GM18511 (cell line): ENCODE data around the gene STK32C.
"Not testable (repeated sequence)": the region's sequence is repeated elsewhere in the genome, so short reads cannot be mapped to it uniquely, and the experiment has no call there.

ENCODE experiments used
- ATAC-seq: cut with Tn5 transposase; IDR thresholded peaks from one replicate; pipeline ENCODE4 v1.9.1; 2021; ENCODE audit warnings: mild to moderate bottlenecking, moderate library complexity; ENCODE audit not compliant: unreplicated experiment

The STK32C gene

DNA sequence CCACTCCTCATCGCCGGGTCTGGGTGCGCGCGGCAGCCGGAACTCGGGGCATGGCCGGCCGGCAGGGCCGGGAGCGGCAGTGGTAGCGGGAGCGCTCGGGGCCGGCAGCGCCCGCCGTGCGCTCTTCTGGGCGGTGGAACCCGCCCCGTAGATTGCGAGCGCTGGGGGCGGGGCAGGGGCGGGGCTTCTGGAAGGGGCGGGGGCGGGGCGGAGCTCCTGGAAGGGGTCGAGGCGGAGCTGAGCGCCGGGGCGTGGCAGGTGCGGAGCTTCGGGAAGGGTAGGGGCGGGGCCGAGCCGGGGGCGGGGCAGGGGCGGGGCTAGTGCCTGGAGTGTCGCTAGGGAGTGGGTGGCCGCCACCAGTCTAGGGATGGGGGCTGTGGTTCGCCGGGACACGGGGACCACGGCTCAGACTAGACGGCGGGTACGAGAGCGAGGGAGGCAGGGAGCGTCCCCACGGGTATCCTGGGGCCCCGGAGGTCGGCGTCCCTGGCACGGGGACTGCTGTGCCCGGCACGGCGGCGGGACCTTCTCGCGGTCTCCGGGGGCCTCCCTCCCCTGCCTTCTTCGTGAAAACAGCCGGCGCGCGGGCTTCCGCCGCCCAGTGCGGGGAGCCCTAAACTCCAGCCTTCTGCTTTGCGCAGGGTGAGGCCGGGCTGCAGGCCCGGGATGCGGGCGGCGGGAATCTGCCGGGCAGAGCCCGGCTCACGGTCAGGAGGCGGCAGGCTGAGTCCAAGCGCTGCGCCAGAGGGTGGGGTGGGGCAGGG lies at the start of gene STK32C:
Gene STK32C (minus strand): TSS at position 128 of the 764 bp plus-strand sequence. CDS start 117 bp downstream, at position 11.
- ATAC-seq, result peak; percentile 75

DNA sequence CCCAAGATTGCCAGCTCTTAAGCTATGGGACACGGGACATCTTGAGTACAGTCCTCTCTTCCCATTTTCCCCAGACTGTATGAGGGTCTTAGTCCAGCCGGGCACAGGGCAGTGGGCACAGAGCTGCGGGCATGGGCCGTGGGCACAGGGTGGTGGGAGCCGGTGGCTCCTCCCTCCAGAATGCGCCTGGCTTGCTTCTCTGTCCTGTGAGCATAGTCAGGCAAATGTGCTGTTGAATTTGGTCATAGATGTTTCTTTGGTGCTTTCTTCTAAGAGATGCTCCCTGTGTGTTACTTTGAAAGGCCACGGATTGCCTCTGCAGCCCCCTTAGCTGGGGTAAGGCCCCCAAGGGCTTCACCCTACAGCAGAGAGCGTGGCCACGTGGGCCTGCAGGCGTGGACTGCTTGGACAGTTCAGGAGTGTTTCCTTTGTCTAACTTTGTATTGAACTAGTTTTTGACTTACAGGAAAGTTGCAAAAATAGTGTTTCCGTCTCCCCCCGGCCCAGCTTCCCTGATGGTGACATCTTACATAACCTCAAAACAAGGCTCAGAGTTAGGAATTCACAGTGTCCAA lies 49.0 kb upstream of the STK32C start:
- ATAC-seq, result no peak

DNA sequence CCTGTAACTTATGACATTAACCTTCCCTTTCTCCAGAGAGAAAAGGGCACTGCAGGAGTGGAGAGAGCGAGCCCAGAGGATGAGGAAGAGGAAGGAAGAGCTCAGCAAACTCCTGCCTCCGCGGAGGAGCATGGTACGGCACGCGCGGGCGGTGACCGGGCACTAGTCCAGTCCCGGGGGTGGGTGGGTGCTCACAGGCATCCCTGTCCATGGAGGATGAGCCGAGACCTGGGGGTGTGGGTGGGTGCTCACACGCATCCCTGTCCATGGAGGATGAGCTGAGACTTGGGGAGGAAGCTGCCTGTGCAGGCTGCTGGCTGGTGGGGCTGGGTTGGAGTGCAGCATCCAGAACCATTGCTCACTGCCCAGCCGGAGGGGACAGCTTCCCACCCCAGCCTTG lies 48.0 kb upstream of the STK32C start:
- ATAC-seq, result no peak

DNA sequence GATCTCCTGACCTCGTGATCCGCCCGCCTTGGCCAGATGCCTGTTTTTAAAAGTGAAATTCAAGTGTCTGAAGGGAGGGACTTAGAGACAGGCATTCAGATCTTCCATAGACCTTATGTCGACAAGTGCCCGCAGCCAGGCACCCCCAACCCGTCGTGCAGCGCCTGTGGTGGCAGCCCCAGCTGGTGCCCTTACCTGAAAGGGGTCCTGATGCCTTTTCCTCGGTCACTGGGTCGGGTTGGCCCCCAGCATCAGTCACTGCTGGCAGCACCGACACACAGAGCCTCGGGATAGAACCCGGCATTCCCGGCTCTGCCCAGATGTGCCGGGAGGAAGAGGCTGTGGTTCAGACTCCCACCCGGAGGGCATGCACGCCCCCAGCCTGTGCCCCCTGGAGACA lies 47.5 kb upstream of the STK32C start:
- ATAC-seq, result no peak

DNA sequence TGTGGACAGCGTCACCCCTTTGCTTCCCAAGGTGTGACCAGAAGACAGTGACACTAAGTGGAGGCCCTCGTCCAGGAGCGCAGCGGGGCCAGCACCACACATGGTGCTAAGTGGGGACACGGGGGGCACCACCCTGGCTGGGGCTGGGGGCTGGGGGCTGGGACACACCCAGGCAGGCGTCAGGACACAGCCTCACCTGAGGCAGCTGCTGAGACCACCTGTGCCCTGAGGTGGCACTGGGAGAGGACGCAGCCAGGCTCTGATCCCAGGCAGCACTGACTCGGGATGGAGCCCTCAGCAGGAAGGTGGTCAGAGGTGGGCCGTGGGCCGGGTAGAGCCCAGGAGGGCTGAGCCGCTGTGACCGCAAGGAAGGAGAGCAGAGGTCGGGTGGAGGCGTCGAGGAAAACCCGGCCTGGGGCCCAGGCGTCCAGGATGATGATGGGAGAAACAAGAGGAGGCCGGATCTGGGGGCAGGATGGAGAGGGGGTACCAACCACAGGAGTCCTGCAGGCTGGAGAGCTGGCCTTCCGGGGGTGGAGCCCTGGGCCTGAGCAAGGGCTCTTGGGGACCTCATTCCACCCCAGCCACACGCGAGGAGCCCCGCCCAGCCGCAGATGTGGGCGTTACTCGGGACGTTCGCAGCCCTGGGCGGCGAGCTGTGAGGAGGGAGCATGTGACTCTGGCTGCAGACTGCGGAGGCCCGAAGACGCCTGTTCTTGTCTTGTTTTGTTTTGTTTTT lies 46.8 kb upstream of the STK32C start:
- ATAC-seq, result no peak

DNA sequence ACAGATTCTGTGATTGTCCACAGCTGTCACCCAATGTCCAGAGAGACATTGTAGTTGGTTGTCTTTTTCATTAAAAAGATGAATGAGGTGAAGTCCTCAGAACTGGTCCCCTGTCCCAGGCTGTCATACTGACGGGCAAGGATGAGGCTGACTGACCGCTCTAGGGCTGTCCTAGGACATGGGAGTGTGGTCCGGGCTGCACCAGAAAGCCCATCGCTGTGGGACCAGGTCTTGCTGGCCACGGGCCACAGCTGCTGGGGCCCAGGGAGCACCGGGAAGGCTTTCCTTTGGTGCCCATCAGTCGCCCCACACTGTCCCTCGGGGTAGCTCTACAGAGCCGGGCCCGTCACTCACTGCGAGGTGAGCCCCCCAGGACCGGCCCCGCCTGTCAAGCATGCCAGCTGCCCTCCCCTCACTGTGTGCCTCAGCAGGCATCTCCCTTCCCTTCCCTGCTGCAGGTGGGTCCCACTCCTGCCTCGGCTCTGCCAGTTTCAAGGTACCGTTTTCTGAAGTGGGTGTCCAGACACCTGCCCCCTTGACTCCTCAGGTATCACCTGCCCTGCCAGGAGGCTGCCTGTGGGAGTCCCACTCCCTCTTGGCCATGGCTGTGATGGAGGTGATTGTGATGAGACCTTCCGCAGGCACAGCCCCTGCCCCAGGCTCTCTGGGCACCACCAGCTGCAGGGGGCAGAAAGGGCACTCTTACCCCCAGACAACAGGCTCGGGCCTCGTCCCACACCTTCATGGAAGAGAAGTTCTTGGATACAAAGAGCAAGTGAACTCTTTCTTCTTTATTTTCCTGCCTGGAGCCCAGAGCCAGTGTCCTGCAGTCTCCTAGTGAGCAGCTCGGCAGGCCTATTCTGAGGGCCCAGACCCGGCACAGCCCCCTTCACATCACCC lies 46.0 kb upstream of the STK32C start:
- no peak for ATAC-seq

DNA sequence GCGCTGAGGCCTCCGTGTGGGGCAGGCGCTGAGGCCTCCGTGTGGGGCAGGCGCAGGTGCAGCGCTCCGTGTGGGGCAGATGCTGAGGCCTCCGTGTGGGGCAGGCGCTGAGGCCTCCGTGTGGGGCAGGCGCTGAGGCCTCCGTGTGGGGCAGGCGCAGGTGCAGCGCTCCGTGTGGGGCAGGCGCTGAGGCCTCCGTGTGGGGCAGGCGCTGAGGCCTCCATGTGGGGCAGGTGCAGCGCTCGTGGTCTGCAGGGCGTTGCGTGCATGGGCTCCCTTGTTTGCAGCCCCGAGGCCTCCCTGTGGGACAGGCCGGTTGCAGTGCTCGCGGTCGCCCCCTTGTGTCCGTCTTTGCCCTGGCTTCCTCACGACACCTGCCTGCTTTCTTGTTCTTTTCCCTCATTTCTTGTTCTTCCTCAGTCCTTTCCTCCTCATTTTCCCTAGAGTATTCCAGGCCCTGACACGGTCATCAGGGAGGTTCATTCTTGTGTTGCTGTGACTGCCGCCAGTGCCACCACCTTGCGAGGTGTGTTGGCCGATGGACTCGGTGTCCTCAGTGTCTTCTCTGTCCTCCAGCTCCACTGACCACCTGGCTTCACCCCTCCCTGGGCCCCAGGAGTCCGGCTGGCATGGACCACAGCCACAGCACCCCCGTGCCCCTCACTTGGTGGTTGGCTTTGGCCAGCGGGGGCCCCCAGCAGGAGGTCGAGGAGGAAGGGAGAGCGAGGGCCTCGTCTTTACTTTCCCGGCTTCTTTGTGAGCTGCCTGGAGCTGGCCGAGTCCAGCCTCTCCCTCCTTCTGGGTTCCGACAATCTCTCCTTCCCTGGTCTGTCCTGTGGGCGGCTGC lies 44.9 kb upstream of the STK32C start:
- not testable (repeated sequence) for ATAC-seq

DNA sequence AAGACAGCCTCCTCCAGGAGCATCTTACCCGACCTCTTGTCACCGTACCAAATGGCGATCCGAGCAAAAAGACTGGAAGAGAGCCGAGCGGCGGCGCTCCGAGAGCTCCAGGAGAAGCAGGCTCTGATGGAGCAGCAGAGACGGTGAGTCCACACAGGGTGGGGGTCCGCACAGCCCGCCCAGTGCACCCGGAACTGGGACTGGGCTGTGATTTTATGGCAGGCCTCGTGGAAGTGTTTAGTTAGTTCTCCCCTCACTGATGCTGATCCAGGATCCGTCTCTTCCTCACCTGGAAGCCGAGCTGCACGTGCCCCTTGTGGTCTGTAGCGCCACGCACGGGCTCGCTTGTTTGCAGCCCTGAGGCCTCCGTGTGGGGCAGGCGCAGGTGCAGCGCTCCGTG lies 43.9 kb upstream of the STK32C start:
- no peak for ATAC-seq

DNA sequence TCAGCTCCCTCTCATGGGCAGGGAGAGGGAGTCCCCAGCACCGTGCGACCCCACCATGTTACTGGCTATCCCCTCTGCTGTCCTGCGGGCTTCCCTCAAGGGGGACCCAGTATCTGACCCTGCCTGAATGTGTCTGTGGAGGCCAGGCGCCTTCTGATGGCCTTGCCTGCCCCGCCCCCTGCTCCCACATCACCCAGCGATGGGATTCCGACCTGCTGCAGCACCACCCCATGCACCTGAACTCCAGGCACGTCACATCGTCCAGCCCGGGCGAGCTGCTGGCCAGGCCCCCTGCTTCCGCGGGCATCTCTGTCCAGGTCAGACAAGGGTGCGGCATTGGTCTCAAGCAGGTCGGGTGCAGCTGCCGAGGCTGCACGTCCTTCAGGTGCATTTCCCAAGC lies 43.2 kb upstream of the STK32C start:
- ATAC-seq, result no peak

DNA sequence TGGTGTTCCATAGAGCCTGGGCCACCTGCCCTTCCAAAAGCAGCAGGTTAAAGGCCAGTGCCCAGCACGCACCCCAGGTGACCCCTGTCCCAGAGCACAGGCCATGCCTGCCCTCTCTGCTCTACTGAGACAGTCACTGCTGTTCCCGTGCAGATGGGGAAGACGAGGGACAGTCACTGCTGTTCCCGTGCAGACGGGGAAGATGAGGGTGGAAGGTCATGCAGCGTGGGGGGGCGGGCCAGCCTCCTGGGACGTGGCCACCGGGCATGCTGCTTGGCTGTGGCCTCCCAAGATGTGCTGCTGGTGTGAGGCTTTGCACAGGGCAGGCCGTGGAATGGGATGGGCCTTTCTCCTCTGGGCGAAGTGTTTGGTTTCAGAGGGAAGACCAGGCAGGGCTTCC lies 42.6 kb upstream of the STK32C start:
- no peak for ATAC-seq

DNA sequence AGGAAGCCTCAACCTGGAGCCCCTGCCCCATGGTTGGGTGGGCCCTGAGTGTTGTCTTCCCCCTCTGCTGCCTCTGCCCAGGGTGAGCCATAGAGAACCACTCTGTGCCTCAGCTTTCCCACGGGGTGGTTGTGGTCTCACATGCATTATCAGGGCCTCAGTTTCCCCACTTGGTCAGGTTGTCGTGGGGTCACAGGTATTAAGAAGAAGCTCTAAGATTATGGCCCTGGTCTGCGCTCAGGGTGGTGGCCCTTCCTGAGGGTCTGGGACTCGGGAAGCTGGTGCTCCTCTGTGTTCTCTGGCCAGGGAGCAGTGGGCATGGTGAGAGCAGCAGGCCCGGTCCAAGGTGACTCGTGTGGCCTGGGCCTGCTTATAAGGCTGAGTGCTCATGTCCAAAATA lies 42.0 kb upstream of the STK32C start:
- no peak for ATAC-seq

DNA sequence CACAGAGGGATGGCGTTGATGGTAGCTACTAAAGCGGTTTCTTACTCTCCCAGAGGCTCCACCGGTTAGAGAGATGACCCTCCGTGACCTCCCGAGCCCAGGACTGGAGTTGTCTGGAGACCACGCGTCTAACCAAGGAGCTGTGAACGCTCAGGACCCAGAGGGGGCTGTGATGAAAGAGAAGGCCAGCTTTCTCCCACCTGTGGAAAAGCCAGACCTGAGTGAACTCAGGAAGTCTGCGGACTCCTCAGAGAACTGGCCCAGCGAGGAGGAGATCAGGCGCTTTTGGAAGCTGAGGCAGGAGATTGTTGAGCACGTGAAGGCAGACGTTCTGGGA lies 40.1 kb upstream of the STK32C start:
- no peak for ATAC-seq

DNA sequence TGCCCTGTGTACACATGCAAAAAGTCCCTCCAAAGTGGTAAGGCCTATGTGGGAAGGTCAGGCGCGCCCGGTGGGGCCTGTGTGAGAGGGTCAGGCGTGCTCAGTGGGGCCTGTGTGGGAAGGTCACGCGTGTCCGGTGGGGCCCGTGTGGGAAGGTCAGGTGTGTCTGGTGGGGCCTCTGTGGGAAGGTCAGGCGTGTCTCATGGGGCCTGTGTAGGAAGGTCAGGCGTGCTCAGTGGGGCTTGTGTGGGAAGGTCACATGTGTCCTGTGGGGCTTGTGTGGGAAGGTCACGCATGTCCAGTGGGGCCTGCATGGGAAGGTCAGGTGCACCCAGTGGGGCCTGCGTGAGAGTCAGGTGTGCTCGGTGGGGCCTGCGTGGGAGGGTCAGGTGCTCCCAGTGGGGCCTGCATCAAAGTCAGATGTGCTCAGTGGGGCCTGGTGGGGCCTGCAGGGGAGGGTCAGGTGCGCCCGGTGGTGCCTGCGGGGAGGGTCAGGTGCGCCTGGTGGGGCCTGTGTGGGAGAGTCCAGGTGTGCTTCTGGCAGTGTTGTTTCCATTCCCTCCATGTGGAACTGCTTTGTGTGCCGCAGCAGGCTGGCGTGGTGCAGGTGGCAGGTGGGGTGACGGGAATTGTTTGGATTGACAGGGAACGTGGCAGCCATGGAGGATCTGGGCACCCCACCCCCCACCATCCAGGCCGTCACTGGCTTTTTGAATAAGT lies 39.6 kb upstream of the STK32C start:
- no peak for ATAC-seq

DNA sequence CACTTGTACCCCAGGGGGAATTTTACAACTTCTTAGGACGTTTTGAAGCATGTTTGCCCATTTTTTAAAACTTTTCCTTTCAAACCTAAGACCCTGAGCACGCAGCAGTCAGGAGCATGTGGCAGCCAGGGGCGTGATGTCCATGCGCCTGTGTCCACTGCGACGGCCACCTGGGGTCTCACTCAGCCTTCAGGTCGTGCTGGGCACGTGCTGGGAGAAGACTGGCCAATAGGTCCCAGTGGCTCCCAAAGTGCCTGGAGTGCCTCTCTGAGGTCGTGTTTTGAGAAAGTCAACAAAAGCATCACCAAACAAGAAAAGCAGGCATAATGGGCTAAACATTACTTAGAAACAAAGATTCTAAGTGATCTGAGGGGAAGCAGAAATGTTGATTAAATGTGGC lies 39.1 kb upstream of the STK32C start:
- ATAC-seq, result no peak

DNA sequence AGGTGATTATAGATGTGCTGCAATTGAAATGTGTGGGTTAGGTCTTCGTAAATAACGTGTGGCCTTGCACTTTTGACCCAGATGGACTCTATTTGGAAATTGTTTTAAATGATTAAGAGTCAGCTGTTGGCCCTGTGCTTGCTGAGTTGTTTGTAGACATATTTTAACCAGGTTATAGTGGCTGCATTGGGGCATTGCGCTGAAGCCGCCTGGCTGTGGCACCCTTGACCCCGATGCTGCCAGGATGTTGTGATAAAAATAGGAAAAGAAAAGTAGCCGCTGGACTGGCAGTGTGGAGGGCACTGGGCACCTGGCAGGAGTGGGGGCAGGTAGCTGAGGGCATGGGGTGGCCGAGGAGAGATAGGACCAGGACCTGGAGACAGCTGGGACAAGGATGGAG lies 37.6 kb upstream of the STK32C start:
- no peak for ATAC-seq

DNA sequence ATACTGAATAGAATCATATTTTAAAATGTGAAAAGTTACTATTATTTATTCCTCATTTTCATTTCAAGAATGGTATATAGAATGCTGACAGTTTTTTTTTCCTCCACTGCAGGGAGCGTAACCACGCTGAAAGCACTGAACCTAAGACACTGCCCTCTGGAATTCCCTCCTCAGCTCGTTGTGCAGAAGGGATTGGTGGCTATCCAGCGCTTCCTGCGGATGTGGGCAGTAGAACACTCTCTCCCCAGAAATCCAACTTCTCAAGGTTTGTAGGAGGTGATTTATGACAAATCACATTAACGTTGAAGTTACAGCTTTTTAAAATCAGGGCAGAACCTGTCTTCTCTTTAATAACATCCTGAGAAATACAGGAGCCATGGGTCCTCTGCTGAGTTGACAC lies 36.6 kb upstream of the STK32C start:
- no peak for ATAC-seq

DNA sequence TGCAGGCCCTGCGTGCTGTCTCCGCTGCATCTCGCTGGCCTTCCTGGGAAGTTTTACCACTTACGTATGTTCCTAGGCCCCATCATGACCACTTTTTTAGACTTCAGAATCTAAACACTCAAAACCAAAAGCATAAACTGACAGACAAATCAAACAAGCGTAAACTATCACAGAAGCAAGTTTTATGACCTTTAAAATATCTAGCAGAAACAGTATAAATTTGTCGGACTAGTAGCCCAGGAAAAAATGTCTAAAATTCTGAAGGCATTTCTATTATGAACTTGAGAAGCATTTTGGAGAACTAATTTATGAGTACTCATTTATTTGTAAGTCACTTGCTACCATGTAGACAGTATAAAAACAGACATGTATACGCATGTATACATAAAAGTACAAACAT lies 34.8 kb upstream of the STK32C start:
- ATAC-seq, result no peak

DNA sequence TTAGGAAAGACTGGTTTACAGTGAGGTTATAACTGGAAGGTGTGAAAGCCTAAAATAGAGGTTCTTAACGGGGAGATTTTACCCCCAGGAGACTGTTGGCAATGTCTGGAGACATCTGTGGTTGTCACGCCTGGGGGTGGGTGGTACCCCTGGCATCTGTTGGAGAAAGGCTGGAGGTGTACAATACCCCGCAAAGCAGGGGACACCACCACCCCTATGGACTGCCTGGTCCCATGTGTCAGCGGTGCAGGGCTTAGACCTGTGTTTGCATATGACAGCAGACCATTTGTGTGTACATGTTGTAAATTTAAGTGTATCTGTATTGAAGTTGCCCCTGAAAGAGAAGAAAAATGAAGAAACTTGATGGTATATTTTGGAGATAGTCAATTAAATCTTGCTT lies 34.0 kb upstream of the STK32C start:
- no peak for ATAC-seq

DNA sequence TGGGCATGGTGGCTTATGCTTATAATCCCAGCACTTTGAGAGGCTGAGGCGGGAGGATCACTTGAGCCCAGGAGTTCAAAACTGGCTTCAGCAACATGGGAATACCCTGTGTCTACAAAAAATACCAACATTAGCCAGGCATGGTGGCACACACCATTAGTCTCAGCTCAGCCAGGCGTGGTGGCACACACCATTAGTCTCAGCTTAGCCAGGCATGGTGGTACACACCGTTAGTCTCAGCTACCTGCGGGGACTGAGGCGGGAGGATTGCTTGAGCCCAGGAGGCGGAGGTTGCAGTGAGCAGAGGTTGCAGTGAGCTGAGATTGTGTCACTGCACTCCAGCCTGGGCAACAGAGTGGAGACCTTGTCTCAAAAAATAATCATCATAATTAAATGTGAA lies 33.3 kb upstream of the STK32C start:
- ATAC-seq, result no peak

DNA sequence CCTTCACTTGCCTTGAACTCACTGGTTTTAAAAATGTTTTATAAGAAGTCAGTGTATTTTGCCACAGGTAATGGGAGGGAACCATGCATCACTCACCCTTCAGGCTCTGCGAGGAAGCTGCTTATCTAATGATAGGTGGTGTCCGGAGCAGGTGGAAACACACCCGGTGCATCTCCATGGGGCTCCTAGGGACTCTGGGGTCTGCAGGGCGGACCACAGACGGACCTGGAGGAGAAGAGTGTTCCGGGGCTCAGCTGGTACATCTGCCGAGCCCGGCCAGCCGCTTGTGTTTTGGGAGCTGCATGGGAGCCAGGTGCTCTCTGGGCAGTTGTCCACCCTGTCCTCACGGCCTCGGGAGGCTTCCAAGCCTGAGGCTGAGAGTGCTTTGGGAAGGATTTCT lies 31.5 kb upstream of the STK32C start:
- no peak for ATAC-seq
